Ramos (cell line): Measurements from ENCODE around the gene MYOT.

Source experiments
- in situ Hi-C: fragments of 300-500 bp; cut with MboI; formaldehyde crosslinking; loops from one replicate; pipeline ENCODE4 v1.14.3; 2022; ENCODE audit warnings: low sequenced_read_pairs; ENCODE audit not compliant: unreplicated experiment

MYOT gene, protein sequence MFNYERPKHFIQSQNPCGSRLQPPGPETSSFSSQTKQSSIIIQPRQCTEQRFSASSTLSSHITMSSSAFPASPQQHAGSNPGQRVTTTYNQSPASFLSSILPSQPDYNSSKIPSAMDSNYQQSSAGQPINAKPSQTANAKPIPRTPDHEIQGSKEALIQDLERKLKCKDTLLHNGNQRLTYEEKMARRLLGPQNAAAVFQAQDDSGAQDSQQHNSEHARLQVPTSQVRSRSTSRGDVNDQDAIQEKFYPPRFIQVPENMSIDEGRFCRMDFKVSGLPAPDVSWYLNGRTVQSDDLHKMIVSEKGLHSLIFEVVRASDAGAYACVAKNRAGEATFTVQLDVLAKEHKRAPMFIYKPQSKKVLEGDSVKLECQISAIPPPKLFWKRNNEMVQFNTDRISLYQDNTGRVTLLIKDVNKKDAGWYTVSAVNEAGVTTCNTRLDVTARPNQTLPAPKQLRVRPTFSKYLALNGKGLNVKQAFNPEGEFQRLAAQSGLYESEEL

DNA sequence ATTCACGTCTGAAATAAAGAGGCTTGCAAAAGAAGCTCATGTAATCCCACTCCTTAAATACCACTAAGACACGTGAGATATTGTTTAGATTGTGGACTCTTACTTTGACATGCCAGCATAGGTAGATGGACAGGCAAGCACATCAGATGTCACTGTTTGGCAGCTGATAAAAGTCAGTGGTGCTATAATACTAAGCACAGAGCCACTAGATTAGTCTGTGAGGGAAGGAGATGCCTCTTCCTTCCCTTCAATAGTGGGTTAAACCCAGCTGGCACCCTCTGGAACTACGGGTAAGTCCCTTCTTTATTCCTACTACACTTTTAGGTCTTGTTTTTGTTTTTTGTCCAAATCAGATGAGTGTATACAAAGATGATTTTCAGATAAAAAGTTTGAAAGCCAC, at the start of gene MYOT:
Gene MYOT (plus strand): TSS at position 197 of the 400 bp plus-strand sequence. CDS start 2,792 bp downstream, outside the sequence.
- in situ Hi-C loops, result no loop called here

DNA sequence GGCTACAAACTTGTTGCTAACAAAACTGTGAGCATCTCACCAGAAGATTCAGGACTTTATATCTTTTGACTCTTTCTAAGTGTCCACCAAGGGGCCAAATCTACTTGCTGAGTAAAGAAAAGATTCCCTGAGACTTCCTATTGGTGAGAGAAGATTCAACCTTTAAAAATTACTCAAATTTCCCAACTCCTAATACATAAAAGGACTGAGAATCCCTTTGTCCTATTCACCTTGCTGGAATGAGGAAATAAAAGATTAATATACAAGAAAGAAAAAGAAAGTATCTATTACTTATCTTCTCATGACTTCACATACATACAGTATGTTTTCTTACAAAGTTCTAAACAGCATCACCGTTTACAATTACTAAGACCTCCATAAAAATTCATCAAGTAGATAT, 47.9 kb upstream of the MYOT start:
- in situ Hi-C loops, result no loop called here

DNA sequence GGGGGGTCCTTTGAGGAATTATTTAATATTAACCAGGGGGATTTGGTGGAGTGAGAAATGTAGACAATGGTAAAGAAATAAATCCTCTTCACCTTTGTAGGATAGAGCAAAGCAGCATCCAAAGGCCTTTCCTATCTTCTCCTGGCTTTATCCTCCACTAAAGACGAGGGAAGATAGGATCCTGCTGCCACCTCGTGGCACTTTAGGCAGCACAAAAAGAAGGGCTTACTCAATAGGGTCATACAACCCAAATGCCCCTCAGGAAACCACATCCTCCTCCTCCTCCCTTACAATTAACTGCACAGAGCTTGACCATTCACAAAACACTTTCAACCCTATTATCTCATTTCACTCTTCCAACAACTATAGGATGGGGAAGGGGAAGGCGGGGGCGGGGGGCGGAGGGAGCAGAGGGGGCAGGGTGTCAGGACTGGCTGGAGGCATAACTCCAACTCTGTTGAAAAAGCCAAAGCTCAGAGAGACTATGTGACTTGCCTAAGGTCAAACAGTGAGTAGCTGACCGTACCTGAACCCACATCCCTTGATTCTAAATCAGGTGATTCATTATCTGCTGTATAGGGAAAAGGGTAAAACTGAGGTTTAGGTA, 45.4 kb upstream of the MYOT start:
- in situ Hi-C loops, result no loop called here

DNA sequence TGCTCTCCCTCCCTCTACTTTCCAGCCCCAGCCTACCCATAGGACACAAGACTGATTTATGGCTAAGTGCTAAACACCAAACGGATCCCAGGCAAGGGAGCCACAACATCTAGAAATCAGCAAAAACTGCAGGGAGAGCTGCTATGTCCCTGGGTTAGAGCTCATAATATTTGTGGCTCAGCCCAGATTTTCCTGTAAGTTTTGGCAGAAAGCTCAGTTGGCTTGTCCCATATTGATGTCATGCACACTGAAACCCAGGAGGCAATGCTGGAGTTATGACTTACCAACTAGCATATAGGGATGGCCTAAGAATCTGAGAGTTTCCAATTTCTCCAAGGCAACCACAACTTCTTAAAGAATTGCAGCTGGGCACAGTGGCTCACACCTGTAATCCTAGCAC, 44.7 kb upstream of the MYOT start:
- in situ Hi-C loops, result no loop called here

DNA sequence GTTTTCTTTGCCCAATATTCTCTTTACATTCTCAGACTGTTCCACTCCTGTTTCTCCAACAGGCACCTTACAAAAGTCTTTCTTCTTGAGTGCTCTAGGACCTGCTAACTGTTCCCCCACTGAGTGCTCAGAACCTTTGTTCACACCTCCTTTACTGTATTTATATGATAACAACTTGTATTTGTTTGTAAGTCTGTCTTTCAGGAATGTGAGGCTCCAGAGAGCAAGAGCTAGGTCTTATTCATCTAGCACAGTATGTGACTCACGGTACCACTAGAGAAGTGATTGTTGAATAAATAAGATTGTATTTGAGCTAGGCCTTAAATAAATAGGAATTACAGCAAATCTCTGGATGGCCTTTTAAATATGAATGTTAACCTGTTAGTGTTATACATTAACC, 42.5 kb upstream of the MYOT start:
- in situ Hi-C loops, result no loop called here

DNA sequence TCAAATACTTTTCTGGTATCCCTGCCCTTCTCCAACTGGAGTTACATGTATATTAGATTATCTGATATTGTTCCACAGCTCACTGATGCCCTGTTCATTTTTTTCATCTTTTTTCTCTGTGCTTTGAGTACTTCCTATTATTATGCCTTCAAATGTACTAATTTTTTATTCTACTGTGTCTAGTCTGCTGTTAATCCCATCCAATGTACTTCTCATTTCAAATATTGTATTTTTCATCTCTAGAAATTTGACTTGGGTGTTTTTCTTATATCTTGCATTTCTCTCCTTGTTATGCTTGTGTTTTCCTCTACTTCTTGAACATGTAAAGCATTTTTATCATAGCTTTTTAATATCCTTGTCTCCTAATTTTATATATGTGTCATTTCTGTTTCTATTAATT, 41.6 kb upstream of the MYOT start:
- in situ Hi-C loops, result no loop called here

DNA sequence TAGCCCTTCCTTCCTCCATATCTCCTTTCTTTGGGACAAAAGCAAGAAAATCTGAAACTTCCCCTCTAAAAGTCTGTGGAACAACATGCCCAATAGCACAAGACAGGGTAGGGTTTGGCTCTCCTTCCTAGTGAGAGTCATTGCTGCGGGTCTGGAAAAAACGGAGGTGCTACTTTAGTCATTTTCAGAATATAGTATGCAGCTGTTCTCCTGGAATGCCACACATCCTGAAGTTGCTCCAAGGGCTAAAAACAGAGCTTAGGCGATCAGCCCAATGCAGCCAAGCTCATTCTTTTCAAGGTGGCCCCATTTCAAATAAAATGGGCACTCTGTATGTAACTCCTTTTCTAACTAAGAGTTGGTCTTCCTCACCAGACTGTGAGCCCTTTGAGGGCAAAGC, 39.5 kb upstream of the MYOT start:
- in situ Hi-C loops, result no loop called here

DNA sequence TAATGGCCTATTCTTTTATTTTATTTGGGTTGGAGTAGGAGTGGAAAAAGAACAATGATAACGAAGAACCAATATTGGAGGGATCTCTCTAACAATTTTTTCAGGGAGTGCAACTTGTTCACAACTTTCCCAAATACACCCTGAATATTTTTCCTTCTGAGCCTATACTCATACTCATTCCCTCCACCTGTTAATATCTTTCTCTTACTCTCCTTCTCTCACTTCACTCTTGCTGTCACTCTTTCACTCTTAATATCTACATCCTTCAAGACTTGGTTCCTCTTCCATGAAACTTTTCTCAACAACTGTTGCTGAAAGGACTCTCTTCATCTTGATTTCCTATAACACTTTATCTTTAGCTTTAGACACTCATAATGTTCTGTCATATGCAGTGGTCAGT, 39.0 kb upstream of the MYOT start:
- in situ Hi-C loops, result no loop called here

DNA sequence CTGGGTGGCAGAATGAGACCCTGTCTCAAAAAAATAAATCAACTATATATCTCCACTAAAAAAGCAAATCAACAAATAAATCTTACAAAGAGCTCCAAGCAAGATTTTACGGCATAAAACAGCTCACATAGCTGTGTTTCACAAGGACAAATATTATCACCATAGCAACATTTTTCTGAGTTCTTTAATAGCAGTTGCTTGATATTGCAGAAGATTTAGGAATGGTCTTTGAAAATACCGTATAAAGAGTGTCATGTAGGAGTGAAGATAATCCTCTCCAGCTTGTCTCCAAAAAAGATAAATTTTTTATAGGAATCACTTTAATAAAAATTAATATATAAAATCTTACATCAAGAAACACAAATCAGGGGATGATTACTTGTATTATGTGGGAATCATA, 36.6 kb upstream of the MYOT start:
- in situ Hi-C loops, result no loop called here

DNA sequence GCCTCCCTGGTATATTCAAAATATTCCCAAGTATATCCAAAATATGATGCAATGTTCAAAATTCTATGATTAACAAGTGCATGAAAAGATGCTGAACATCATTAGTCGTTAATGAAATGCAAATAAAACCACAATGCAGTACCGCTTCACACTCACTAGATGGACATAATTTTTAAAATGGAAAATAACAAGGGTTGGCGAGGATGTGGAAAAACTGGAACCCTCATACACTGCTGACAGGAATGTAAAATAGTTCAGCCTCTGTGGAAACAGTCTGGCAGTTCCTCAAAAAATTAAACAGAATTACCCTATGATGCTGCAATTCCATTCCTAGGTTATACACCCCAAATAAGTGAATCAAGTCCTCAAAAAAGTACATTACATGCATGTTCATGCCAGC, 36.1 kb upstream of the MYOT start:
- in situ Hi-C loops, result no loop called here

DNA sequence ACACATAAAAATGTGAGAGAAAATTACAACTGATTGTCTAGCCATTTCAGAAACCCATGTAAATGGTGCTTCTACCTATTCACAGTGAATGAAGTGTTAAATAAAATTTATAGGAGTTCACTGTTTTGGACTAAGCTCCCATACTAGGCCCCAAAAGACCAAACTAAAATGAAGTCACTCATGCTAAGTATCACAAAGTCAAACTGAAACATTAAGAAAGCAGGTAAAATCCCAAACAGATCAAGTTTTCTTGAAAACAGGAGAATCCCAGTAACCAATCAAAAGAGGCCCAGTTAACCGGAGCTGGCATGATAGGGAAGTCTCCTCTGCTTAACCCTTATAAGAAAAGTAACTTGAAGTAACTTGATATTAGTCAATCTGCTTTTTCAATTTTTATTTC, 35.2 kb upstream of the MYOT start:
- in situ Hi-C loops, result no loop called here

DNA sequence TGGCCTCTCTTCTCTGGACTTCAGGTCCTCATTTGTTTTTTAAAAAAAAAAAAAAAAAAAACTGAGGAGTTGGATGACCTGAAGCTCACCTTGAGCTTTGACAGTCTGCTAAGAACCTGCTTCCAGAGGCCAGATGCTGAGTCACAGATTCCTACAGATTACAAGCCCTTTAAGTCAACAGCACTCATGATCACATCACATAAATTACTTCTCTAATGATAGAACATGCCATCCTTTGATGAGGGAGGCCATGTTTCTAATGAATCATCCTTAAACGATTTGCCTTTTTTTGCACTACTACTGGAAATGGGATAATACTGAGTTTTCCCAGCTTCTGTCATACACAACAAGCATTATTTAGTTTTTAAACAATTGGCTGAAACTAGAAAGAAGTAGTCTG, 34.2 kb upstream of the MYOT start:
- in situ Hi-C loops, result no loop called here

DNA sequence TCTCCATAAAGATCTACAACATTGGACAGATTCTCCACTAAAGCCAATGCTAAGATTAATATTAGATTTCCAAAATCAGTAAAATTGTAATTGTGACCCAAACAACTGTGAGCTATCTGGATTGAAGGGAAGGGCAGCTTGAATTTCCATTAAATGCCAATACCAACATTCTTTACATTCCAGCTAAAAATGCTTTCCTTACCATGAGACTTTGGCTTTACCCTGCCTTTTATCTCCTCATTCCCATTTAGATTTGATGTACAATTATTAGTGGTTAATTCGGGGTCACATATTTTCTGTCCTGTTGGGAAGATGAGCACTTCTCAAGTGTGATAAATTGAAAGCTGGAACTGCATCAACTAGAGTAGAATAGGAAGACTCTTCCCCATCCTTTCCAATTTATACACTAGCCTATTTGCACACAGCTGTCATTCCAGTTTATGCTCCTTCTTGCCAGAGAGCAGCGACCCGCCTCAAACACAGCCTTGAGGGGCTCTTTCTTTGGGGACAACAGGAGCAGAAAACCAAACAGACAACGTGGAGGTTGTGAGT, 33.1 kb upstream of the MYOT start:
- in situ Hi-C loops, result no loop called here

DNA sequence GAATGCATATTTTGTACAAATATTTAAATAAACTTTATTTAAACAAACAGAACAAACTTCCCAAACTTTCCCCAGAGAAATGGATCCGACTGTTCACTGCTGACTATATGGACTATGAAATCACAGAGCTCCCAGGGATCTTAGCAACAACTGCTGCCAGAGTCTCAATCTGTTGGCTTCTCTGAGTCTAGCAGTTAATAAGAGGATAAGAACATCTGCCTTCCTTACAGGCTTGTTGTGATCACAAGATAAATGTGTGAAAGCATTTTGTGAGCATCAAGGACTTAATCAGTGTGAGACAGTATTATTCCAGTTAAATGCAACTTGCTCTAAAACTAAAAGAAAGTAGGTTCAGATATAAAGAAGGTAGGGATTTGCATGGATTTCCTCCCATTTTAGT, 31.4 kb upstream of the MYOT start:
- in situ Hi-C loops, result no loop called here

DNA sequence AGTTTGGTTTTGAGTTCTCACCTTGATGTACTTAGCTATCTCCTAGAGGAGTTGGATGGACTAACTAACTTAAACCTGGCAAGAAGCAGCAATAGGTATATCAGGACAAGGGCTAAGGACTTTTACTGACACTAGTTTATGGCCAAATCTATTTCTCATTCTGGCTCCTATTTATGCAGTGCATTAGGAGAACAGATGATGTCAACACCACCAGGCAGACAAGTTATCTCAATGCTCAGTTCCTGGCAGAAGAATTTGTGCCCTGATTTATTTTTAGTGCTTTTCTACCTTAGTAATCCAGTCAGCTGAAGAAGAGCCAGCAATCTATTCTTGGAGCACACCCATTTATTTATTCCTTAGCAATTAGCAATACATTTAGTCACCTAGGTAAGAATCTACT, 30.7 kb upstream of the MYOT start:
- in situ Hi-C loops, result no loop called here

DNA sequence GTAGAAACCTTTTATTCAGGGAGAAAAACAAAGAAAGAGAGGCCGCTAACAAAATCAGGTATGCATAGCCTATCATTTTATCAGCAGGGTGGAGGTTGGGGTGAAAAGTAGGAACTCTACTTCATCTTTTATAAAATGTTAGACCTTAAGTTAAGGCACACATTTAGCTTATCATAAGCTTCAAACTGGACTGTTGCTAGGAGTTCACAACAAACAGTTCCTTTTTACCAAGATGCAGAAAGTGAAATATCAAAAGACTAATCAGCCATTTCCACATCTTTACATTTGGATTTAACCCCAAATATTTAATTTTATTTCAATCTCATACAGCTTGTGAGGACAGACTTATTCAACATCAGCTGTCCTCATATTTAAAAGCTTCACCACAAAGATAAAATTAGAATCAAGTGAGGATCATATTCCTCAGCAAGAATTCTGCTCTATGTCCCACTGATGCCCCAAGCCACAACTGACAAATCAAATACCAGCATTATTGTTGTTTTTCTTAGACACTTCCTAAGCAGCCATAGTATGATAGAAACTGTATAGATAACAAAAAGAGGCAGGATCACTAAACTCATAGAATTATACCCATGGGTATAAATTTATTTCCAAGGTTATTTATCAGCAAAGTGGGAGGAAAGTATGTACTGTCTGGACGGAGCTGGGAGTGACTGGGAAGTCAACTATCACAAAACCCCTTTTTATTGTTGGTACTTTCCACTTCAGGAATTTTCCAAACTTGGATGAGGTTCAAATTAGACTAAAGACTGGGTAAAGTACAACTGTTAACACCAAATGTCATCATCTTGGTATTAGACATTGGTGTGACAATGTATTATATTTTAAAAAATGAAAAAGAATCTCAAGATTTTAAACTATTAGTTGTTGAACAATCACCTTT, 29.9 kb upstream of the MYOT start:
- in situ Hi-C loops, result no loop called here

DNA sequence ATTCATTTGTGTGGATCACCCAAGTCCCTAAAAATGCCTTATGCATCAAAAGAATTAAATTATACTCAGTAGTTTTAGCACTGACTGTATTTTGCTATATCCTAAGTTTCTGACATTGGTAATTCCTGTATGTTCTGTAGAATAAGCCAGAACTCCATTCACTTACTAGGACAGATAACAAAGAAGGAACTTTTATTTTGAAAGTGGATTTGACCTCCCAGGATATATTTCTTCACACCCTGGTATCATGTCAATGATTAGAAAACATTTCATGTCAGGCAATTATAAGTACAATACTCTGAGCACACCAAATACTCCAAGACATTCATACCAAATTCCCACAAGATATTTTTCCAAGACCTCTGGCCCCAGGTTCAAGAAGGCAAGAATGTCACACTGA, 28.7 kb upstream of the MYOT start:
- in situ Hi-C loops, result no loop called here

DNA sequence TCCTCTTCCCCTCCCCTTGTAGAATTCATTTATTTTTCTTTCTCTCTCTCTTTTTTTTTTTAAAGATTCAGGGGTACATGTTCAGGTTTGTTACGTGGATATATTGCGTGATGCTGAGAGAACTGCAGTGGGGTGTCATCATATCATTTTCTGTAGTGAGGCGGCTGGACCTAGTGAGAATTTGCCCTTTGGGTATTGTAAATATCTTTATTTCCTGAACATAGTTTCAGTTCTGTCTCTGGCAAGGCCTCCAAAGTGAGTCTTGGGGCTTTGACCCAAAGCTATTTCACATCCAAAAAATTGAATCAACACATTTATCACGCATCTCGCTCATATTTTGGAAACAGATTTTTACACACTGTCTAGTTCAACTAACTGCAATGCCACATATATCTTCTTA, 25.4 kb upstream of the MYOT start:
- in situ Hi-C loops, result no loop called here

DNA sequence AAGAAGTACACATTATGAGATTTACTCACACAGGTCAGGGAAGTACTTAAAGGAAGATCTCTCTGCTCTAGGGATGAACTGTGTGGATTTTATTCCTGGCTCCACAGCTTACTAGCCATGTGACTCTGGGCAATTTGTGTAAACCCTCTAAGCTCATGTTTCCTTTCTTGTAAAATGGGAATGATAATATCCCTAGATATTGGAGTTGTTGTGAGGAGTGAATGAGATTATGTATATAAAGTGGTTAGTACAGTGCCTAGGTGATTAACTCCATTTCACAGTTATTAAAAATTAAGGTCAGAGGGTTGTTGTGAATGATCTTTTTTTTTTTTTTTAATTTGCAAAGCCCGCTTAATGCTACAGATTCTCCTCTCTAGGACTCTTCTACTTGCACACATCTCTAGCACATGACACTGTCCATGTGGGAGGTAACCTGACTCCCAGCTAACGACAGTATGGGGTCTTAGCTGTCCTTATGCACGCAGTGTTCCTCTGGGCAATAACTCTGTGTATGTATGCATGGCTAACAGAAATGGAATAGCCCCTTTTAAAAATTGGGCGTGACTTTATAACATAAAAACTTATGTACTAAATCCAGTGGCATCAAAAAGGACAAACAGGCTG, 23.9 kb upstream of the MYOT start:
- in situ Hi-C loops, result no loop called here

DNA sequence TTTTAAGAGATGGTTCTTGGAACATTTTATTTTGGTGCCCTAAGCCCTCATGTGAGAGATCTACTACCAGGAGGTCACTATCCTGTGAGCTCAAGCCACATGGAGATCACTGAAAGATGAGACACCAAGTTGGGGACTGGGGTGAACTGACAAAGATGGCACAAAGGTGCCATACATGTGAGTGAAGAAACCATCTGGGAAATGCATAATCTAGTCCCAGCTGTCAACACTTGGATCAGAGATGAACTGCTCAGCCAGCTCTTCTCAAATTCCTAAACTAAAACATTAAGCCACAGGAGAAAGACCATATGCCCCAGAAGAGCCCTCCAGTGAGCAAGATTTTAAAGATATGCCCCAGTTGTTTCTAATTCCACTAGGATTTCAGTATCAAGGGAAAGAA, 22.2 kb upstream of the MYOT start:
- in situ Hi-C loops, result no loop called here
